Iris pigment epithelial cell (primary cell): ENCODE results near the gene ZNF710.

ENCODE experiments used
- DNase-seq: peaks from one replicate; pipeline ENCODE4 v3.0.0-alpha.2; 2011; ENCODE audit warnings: low read depth

The ZNF710 gene

DNA sequence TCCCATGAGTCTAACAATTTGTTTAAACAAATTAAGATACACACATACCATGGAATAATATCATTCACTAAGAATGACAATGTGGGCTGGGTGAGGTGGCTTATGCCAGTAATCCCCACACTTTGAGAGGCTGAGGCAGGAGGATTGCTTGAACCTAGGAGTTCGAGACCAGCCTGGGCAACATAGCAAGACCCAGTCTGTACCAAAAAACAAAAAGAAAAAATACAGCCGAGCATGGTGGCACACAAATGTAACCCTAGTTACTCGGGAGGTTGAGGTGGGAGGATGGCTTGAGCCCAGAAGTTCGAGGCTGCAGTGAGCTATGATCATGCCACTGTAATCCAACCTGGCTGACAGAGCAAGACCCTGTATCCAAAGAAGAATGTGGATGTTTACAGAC lies 4.0 kb upstream of the ZNF710 start:
- DNase-seq, result no peak

DNA sequence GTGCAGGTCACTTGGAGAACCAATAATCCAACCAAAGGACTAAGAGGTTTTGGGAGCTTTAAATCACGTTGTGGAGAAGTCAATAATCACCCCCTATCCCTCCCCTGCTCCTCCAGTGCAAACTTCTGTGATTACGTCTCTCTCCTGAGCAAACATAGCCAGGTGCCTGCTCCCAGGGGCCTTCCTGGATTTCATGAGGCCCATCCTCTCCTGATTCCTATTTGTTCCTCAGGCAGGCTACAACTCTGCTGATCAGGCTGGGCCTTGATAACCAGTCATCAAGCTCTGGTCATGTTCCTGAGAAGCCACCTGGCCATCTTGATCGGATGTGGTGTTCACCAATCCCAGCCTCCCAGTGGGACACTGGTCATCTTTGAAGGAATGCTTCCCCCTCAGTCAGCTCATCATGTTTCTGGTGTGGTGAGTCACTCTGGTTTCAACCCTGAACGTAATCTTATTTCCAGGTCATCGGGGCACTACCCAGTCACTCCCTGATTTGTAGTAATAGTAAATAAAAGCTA lies 2.9 kb upstream of the ZNF710 start:
- peak; percentile 72 for DNase-seq

DNA sequence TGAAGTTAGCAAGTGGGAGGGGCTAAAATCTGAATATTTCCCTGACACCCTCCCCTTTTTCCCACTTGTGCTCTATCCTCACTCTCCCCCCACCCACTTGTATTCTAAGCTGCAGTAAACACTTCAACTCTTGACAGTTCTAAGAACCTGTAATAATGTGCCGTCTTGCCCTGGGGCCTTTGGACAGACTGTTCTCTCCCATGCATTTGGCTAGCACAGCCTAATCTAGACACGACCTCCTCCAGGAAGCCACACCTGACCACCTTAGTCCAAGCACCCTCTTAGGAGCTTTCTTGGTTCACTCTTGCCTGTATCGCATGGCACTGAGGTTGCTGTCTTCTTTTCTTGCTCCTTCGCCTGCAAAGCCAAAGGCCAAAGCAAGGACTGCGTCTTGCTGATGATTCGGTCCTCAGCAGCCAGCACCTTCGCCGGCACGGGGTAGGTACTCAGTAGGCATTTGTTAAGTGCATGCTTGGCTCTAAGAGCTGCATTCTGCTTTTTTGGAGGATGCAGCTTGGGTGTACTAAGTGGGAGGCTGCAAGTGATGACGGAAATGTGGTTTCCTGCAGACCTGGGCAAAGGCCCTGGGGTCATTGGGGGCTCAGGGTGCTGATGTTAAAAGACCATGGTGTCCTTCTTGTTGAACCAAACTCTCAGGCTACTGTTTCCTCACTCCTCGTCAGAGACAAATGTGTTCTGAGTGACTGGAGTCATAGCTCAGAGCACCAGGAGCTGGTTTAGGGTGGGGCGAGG lies 2.0 kb upstream of the ZNF710 start:
- no peak for DNase-seq

DNA sequence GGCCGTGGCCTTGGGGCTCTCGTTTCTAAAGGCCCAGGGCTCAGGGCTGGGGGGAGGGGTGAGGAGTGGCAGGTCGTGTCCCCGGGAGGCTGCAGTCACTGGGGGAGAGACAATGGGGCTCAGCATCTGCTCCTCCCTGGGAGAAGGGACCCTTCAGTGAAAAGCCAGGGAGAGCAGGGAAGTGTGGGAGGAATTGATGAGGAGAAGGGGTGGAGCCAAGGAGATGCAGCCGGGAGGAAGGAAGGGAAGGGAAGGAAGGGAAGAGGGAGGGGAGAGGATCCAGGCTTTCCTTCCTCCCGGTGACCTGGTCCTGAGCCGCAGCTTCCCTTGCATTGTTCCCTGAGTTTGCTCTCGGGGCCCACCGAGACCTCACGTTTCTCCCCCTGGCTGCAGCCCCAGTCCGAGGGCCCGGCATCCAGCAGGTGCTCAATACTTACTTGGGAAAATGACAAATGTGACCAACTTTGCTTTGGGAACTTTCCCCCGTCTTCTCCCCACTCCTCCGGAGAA lies 1.4 kb upstream of the ZNF710 start:
- no peak for DNase-seq

DNA sequence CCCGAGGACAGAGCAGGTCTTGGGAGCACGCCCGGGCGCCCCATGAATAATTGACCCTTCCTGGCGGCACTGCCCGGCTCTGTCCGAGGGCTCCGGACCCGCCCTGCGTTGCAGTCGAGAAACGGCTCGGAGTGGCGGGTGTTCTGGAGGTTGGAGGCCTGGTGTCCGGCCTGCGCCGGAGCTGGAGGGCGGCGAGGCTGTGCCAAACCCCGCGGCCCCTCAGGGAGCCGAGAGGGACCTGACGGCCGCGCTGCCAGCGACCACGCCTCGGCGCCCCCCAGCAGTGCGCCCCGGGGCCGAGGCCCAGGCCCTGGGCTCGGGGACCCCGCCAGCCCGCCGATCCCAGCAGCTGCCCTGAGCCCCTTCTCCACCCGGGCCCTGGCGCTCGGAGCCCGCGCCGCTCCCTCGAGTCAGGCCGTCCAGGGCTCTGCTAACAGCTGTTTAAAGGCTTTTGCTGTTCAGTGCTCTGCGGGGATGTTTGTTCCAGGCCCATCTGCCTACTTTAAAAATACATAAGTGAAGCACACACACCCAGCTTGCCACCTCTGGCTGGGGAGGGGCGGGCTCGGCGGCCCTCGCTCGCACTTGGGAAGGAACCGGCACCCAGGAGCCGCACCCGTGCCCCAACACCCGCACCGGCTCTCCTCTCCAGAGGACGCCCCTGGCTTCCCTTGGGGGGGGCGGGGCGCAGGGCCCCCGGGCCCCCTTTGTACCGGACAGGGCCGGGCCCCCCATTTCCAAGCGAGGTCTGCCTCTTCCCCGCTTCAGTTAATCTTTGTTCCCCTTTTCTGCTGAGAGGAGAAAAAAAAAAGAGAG lies 730 bp upstream of the ZNF710 start:
- no peak for DNase-seq

DNA sequence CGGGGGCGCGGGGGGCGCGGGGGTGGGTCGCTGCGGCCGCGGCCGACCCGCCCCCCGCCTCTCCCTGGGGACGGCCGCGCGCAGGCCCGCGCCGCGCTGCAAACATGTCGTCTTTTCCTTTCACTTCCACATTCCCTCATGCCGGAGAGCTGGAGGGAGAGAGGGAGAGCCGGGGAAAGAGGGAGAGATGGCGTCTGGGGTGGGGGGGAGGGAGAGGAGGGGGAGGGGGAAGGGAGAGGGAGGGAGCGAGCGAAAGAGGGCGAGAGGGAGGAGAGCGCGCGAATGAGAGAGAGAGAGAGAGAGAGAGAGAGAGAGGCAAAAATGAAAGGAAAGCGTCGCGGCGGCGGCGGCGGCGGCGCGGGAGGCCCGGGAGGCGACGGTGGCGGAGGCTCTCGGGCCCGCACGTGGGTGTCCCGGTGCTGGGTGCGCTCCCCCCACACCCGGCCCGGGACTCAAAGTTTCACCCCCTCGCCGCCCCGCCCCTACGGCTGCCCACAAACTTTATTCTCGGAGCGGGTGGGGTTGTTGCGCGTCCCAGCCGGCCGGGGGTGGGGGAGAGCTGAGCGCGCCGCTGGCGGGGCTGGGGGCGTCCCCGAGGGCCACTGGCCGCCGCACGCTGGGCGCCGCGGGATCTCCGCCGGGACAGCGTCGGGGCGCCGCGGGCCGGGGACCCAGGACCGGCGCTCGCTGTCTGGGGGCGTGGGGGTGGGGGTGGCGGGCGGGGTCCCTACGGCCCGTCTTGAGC lies 731 bp downstream of the ZNF710 start:
- DNase-seq, result peak; percentile 57

DNA sequence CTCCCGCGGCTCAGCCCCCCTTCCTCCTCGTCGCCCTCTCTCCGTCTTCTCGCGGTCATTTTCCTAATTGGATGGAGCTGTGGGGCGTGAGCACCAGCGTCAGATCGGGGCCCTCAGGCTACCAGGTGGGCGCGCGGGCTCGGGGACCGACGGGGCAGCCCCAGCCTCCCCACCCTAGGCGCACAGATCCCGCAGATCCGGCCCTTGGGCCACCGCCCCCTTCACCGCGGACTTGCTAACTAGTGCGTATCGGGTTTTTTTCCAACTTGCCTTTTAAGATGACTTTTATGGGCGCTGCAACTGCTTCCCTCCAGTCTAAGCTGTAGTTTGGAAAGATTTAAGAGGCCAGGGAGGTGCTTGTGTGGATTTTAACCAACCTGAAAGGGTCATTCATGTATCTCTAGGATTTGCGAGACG lies 1.3 kb downstream of the ZNF710 start:
- DNase-seq, result peak; percentile 48

DNA sequence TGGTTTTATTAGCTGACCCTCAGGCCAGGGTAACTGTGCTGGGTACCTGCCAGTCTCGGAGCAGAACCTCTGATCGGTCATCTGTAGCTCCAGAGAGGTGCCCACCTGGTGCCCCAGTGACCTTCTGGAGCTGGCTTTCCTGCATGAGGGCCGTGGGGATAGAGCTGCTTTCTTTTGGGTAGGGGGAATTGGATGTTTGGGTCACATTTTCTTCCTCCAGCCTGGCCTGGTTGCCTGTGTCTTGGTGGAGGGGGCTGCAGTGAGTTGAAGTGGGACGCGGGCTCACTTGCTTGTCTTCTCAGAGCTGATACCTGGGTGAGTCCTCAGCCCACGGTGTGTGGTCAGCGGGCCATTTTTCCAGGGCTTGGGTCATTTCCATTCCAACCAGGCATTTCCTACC lies 2.6 kb downstream of the ZNF710 start:
- no peak for DNase-seq

DNA sequence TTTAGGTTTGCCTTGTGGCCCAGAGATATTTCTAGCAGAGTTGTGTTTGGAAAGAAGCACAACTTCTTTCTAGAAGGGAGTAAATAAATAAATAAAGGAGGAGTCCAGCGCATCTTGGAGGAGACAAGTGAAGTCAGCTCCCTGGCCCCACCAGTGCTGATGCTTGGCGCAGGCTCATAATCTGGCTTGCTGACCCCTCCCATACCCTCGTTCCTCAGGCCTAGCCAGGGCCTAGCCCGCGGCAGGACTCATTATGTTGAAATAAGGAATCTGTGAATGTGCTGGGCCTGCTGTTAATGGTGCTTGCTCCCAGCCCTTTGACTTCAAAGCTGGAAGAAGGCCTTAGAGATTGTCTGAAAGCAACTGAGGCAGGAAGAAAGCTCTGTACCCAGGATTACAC lies 3.1 kb downstream of the ZNF710 start:
- DNase-seq, result no peak

DNA sequence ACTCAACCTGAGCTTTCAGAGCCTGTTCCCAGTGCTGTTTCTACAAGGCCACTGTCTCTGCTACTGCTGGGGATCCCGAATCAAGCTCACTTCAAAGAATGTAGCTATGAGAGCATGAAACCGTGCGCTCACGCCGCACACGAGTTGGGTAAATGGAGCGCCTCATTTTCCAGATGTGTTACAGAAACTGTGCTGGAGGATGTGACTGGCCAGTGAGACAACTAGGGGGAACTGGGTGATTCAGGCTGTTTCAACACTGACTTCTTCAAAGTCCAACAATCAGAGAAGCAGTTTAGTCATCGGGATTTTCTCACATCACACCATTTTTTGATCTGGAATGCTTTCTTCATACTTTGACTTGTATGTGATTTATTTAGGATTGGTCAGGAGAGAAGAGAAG lies 3.5 kb downstream of the ZNF710 start:
- peak; percentile 98 for DNase-seq

DNA sequence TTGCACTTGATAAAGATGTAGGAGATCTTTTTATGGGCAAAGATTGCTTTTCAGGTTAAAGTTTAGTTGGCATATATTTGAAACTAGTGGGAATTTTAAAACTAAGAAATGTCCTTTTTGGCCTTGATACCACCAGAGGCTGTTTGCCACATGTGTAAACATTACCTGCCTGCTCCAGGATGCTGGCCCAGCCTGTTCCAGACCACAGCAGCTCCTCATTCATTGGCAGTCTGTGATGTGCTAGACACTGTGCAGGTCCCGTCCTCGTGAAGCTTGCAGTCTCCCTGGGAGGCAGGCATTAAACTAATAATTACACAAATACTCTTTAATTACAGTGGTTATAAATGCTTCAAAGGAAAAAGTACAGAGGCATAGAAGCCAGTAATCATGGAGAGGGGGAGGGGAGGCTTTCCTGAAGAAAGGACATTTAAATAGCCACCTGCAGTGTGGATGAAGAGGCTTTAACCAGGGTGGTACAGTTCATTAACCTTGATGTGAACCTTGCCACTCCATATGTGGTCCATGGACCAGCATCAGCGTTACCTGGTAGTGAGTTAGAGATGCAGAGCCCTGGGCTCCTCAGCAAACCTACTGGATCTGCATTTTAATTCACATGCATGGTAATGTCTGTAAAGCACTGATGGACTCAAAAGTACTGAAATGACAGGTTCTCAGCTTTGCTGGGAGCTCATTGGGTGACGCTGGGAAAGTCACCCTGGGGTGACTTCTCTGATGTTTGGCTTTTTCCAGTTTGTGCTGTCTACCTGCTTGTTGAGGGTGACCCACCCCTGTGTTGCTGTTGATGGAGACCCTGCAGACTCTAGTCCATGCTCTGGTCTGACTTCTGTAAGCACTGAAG lies 5.3 kb downstream of the ZNF710 start:
- no peak for DNase-seq

DNA sequence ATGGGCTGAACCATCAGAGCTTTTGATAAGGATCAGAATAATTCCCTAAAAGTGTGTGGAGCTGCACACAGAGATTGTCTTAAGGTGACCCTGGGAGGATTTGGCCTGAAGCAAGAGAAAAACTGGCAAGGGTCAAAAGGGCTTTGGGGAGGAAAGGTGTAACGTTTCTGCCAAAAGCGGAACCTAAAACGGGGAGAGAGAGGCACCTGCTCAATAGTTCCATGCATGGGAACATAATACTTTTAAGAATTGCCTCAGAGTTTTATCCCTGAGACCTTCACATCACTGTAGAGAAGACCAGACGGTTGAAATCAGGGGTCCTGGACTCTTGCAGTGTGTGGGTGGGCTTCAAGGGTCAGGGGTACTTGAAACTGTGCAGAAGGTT lies 5.9 kb downstream of the ZNF710 start:
- no peak for DNase-seq

DNA sequence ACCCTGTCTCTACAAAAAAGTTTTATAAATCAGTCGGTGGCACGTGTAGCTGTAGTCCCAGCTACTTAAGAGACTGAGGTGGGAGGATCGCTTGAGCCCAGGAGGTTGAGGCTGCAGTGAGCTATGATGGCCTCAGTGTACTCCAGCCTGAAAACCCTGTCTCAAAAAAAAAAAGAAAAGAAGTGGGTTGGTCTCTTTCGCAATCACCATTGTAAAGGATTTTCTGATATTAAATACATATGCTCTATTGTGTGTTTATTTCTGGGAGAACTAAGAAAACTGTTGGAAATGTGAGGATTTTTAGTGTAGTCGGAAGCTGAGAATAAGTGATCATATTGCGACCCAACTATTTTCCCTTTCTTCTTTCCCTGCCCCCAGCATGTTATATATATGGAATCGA lies 7.5 kb downstream of the ZNF710 start:
- no peak for DNase-seq

DNA sequence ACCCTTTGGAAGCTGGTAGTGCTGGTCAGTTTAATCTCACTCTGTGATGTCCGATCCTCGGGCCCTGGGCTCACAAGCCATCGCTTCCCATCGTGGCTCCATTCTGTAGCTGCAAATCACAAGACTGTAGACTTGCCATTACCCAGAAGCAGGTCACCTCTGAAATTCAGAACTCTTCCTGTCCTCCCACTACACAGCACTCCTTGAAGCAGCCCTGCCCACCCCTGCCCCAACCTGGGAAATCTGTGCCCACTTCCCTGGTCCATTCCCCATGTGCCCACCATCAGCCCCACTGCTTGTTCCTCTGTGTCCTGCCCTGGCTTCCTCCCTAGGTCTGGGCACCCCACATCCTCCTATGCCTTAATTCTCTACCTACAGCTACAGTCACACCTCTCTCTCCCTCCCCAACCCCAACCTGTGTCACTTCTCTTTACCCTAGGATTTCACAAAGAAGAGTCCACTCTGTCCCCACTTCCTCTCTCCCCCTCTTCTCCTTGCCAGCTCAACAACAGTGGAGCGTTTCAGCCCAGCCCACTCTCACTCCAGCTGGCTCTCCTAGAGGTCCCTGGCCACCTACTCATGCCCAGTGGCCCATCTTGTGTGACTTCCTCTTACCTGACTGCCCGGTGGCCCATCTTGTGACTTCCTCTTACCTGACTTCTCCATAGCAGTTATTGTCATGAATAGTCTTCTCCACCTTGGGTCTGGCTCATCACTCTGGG lies 8.3 kb downstream of the ZNF710 start:
- no peak for DNase-seq

DNA sequence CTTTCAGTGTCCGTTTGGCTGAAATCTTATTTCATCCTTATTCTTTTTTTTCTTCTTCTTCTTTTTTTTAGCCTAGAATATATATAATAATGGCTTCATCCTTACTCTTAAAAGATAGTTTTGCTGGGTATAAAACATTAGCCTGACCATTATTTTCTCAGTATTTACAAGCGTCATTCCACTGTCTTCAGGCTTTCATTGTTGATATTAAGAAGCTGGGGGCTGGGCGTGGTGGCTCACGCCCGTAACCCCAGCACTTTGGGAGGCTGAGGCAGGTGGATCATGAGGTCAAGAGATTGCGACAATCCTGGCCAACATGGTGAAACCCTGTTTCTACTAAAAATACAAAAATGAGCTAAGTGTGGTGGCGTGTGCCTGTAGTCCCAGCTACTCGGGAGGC lies 10.6 kb downstream of the ZNF710 start:
- DNase-seq, result no peak

DNA sequence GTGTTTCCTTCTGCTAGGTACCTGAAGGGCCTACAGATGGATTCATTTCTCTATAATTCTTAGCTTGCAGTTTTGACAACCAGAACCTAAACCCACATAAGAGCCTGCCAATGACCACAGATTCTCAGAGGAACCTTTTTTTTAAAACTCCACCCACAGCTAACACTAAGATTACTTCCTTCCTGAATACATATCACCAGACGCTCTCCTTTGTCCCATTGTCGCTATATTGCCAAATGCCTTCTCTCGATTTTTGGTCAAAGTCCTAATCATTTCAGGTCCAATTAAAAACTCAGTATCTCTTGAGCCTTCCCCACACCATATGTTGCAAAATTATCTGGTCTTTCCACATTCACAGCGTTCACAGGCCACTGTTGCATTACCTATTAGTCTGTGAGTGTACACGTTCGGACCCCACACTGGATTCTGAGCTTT lies 12.4 kb downstream of the ZNF710 start:
- no peak for DNase-seq

DNA sequence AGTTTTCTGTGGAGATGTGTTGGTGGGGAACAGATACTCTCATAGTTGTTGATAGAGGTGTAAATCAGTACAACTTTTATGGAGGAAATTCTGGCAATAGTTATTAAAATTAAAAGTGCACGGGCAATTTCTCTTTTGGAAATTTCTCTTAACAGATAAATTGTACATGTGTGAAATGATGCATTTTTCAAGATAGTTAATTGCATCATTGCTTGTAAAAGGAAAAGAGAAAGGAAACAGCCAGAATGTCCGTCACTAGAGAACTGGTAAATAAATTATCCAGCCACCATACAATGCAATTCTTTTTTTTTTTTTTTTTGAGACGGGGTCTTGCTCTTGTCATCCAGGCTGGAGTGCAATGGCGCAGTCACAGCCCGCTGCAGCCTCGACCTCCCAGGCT lies 14.2 kb downstream of the ZNF710 start:
- no peak for DNase-seq

DNA sequence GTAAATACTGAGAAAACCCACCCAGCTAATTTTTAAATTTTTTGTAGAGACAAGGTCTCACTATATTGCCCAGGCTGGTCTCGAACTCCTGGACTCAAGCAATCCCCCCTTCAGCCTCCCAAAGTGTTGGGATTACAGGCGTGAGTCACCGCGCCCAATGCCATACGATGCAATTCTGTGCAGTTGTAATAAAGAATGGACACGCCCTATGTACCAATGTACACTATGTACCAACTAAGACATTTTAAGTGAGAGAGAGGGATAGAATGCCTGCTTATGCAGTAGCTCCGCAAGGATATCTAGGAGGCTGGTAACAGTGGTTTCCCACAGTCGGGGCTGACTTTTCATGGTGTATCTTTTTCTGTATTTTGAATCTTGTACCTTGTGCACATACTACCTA lies 14.6 kb downstream of the ZNF710 start:
- DNase-seq, result no peak

DNA sequence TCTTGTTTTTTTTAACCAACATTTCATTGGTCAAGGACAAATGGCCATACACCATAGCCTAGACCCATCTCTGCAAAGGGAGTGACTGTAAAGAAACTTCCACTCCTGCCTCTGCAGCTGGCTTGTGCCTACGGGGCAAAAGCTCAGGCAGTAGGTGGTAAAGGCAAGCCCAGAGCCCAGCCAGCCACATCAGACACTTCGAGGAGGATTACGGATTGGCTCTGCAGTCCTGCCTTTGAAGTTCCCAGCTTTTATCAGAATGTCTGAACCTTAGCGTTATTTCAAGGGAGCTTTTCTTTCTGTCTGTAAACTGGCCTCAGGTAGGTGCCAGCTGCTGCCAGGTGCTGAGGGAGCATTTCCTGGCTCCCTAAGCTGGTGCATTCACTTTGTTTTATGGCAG lies 15.6 kb downstream of the ZNF710 start:
- DNase-seq, result no peak

DNA sequence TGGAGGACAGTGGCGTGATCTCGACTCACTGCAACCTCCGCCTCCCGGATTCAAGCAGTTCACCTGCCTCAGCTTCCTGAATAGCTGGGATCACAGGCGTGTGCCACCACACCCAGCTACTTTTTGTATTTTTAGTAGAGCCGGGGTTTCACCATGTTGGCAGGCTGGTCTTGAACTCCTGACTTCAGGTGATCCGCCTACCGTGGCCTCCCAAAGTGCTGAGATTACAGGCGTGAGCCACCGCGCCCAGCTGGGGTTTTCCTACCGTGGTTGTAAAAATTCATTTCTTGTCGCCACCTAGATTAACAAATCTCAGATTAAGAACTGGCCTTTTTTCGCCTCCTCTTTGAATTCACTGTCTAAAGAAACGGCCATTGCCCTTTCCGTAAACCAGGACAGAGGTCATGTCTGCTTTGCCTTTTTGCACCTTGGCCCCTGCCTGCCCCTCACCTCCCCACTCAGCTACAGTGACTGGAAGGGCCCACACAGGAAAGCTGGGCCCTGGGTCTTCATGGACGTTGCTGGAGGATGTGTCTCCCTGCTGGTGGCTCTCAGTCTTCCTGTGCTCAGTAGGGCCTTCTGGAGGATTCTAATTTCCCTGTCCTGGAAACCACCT lies 17.2 kb downstream of the ZNF710 start:
- DNase-seq, result no peak
